Stimulated activated CD4-positive, alpha-beta T cell treated with anti-CD3 and anti-CD28 coated beads, Interleukin-12 subunit alpha, Interleukin-12 subunit beta, amount 100 ng/mL, for 4 hours (primary cell): ENCODE results near the gene PLXNA3.

ENCODE experiments used
- DNase-seq: peaks from one replicate; pipeline ENCODE4 v3.0.0-alpha.2; 2020

Gene PLXNA3

DNA sequence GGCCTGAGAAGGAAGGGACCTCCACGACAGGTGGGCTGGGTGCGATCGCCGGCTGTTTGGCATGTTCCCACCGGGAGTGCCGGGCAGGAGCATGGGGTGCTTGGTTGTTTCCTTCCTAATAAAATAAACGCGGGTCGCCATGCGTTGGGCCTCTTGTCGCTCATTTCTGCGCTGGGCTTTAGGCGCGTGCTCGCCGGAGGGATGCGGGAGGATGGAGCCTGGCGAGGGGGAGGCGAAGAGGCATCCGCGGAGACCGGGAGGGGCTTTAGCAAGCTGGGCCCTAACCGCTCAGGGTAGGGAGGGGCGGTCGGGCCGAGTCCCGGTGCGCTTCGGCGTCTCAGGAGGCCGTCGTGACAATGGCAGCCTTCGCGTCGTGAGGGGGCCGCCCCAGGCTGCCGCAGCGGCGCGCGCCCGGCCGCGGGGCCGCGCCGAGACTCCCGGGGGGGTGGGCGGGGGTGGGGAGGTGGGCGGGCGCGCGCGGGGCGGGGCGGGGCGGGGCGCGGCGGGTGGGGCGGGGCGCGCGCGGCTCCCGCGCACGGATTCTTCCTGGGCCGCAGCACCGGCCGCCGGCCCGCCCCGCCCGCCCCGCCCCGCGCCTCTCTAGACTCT is 21.6 kb upstream of the PLXNA3 start:
- DNase-seq = peak; percentile 41

DNA sequence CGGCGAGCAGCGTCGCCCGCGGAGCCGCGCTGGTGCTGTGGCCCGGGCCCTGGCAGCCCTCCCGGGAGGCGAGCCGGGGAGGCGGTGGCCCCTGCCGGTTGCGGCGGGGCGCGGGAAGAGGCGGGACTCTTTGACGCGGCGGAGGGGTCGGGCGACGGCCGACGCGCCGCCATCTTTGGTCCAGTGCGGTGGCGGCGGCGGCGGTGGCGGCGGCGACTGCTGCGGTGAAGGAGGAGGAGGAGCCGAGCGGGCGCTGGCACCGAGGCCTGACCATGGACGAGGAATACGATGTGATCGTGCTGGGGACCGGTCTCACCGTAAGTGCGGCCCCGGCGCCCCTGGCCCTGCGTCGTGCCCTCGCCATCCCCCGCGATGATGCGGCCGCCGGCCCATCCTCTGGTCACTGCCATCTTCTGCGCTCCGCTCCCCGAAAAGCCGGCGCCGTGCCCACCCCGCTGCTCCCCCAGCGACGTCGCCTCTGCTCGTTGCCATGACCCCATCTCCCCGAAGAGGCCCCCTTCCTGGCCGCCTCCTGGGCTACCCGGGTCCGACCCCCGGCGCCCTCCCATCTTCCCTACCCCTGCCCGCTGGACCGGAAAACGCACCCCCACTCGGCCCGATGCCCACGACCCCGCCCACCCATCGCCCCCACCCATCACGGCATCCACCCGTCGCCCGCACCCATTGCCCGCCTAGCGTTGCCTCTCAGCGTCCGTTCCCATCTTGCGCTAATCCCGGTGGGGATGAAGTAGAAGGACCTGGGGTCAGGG is 20.9 kb upstream of the PLXNA3 start, which contains the start of gene GDI1:
GDI1 (plus strand) TSS at position 172 of the 770 bp plus-strand sequence; CDS start at position 273, 101 bp downstream.
- DNase-seq = peak; percentile 56

DNA sequence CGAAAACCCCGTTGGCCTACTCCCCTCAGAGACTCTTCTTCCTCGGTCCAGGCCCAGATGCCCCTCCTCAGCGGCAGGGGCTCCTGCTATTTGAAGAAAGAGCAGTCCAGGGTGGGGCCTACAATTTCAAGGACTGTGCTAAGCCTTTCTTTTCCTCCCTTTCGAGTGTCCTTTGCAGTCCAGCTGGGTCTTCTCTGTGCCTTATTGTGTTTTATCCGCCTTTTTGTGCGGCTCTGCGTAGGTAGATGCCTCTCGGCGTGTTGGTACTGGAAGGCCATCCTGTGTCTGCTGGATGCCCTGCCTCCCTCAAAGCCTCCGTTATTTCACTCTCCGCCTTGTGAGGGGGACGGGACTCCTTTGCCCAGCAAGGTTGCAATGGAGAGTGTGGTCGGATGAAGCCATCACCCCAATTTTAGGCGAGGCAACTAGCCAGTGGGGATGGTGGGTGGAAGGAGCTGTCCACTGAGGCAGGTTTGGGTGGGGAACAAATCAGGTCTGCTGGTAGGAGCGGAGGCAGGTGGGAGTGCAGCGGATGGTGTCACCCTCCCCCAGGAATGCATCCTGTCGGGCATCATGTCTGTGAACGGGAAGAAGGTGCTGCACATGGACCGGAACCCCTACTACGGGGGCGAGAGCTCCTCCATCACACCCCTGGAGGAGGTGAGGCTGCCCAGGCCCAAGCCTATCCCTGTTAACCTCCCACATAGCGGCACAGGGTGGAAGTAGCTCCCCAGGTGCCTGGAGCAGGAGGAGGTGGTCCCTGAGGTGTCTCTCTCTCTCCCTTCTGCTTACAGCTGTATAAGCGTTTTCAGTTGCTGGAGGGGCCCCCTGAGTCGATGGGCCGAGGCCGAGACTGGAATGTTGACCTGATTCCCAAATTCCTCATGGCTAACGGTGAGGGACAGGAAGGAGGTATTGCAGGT is 19.8 kb upstream of the PLXNA3 start:
- DNase-seq = no peak

DNA sequence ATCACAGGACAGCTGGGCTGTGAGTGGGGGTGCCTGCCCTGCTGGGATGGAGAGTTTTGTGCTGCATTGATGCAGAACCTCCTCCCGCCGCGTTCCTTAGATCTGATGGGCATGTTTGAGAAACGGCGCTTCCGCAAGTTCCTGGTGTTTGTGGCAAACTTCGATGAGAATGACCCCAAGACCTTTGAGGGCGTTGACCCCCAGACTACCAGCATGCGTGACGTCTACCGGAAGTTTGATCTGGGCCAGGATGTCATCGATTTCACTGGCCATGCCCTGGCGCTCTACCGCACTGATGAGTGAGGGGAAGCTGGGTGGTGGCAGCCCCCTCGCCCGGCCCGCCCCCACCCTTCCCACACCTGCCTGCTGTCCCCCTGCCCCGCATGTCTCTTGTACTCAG is 18.2 kb upstream of the PLXNA3 start:
- DNase-seq = no peak

DNA sequence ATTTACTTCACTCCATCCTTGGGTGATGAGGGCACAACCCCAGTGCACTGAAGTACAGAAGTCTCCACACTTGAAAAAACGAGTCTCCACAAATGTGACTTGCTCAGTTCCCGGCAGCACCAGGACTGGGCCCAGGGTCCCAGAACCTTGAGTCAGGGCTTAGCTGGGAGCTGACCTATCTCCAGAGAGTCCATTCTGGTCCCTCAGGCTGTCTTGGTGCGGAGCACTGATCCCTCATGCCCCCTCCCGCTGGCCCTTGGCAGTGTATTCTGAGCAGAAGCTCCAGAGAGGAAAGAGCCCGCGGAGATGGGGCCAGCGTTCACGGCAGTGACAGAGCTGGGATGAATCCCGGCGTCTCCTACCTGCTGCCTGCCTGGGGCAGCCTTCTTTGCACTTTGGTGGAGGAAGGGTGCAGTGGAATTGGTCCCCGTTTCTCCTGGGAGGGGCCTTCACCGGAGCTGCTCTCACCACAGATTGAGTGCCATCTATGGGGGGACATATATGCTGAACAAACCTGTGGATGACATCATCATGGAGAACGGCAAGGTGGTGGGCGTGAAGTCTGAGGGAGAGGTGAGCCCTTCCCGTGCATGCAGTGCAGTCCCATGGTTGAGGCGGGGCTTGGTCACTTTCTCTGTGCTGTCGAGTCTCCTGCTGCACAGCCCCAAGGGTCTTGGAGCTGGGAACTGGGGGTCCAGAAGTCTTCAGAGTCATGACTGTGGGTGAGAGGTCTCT is 17.3 kb upstream of the PLXNA3 start:
- DNase-seq = no peak

DNA sequence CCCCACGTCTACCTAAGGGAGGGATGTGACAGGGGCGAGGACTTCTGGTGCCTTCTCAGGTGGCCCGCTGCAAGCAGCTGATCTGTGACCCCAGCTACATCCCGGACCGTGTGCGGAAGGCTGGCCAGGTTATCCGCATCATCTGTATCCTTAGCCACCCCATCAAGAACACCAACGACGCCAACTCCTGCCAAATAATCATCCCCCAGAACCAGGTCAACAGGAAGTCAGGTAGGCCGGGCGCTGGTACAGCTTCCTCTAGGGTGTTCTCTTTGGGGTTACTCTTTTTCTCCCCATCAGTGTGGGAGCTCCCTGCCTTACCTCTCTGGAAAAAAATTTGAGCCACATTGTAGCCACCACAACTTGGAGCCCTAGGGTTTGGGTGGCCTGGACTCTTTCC is 16.5 kb upstream of the PLXNA3 start:
- no peak for DNase-seq

DNA sequence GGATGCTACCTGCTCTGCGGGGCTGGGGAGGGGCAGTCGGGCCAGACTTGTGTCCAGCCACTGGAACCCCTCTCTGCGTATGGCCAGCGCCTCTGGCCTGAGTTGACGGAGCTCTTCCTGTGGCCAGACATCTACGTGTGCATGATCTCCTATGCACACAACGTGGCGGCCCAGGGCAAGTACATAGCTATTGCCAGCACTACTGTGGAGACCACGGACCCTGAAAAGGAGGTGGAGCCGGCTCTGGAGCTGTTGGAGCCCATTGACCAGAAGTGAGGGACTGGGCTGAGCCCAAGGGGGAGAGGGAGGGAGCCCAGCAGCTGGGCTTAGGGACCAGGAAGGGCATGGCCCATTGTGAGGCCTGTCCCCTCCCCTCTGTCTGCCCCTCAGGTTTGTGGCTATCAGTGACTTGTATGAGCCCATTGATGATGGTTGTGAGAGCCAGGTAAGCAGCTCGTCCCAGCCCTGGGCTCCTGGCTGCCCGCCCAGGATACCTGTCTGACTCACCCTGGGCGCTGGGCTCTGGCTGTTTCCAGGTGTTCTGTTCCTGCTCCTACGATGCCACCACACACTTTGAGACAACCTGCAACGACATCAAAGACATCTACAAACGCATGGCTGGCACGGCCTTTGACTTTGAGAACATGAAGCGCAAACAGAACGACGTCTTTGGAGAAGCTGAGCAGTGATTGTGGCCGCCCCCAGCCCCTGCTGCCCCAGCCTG is 15.9 kb upstream of the PLXNA3 start:
- DNase-seq = no peak

DNA sequence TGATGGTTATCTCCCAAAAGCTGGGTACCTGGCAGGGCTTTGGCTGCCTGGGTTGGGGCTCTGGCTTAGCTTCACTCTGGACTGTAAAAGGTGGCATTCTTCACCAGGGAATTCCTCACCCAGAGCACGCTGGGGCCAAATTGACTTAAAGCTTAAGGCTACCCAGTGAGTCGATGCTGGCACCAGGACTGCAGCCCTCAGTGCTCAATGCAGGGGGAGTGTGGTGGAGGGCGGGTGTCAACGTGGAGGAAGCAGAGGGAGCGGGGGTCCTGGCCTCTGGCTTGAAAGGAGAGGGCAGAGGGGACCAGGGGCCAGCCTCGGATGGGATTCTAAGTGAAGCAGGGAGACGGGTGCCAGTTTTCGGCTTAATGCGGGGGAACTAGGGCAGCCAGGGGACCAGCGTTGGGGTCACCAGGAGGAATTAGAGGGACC is 14.6 kb upstream of the PLXNA3 start:
- DNase-seq = no peak

DNA sequence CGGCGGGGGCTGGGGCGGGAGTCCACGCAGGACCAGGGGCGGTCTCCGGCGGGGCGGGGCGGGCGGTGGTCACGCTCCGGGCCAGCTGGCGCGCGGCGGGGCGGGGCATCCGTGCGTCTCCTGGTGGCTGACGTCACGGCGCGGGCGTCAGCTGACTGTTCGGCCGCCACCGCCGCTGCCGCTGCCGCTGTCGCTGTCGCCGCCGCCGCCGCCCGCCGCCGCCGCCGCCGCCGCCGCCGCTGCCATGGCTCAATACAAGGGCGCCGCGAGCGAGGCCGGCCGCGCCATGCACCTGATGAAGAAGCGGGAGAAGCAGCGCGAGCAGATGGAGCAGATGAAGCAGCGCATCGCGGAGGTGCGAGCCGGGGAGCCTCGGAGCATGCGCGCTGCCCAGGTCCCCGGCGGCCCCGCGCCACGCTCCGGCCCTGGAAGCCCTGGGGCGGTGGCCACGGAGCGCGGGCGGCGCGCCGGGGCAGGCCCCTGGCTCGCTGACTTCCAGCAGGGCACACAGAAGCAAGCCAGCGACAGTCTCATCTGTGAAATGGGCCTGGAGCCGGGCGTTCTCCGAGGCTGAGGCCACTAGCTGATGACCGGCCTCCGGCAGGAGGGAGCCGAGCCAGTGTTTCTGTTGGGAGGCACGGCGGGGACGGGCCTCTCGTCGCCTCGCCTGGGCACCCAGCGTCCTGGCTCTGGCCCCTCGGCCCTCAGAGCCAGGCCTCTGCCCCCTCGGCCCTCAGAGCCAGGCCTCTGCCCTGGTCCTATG is 13.9 kb upstream of the PLXNA3 start, which contains the start of gene FAM50A:
FAM50A (plus strand) TSS at position 150 of the 763 bp plus-strand sequence; CDS start at position 245, 95 bp downstream.
- DNase-seq = peak; percentile 70

DNA sequence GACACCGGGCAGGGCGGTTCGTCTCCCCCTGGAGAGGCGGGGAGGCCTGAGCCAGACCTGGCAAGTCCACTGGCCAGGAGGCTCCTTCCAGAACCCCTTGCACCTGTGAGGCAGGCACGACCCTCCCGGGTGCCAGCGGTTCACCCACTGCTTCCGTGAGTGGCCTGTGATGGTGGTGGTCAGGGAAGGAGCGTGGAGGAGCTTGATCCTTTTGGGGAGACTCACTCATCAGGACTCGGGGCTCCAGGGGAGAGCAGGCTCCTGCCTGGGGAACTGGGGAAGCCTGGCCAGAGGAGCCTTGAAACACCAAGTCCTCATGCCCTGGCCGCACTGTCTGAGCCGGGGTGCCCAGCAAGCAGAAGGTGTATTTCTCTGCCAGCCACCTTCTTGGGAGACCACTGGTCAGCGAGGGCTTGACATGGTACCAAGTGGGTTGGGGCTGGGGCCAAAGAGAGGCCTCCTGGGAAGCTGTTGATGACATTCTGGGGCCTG is 13.3 kb upstream of the PLXNA3 start:
- no peak for DNase-seq

DNA sequence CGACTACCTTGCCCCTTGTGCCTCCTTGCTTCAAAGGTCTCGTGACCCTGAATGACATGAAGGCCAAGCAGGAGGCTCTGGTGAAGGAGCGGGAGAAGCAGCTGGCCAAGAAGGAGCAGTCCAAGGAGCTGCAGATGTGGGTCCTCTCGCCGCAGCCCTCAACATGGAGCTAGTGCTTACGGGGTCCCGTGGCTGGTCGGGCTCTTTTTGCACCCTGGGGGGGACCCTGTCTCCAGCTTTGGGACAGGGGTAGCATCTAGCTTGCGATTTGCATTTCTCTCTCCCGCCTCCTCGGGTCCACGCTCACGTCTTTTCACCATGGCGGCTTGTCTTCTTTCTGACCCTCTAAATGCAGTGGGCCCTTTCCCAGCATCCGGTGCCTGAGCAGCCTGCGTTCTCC is 12.3 kb upstream of the PLXNA3 start:
- no peak for DNase-seq

DNA sequence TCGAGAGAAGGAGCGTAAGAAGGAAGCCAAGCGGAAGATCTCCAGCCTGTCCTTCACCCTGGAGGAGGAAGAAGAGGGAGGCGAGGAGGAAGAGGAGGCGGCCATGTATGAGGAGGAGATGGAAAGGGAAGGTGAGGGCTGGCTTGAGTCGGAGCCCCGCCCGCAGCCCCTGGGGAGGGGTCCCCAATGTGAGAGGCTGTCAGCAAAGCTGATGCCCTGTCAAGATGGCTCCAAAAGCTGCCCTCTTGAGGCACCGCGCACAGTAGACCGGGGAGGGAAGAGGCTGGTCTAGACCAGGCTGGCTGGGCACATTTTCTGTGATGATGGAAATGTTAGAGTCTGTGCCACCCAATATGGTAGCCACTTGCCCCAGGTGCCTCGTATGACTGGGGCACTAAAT is 11.7 kb upstream of the PLXNA3 start:
- no peak for DNase-seq

DNA sequence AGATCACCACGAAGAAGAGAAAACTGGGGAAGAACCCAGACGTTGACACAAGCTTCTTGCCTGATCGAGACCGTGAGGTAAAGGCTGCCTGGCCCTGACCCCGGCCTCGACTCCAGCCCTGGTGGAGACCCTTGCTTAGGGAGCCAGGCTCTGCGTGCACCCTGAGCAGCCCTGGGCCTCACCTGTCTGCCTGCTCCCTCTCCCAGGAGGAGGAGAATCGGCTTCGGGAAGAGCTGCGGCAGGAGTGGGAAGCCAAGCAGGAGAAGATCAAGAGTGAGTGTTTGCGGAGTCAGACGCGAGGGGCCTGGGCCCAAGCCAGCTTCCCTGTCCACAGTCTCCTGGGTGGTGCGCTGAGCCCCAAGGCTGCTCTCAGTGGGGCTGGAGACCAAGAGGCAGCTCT is 9.6 kb upstream of the PLXNA3 start:
- no peak for DNase-seq

DNA sequence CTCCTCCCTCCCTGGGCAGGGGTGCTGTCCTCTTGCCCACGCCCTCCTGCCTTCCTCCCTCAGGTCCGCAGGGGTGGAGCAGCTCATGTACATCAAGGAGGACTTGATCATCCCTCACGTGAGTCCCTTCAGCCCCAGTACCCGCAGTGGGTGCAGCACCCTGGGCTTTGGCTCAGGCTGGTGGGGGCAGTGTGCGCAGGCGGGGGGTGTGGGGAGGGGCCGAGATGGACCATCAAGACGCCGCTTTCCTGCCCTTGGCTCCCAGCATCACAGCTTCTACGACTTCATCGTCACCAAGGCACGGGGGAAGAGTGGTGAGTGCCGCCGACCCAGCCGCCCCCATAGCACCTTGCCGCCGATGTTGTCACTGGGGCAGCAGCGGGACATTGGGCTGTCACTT is 8.5 kb upstream of the PLXNA3 start:
- DNase-seq = no peak

DNA sequence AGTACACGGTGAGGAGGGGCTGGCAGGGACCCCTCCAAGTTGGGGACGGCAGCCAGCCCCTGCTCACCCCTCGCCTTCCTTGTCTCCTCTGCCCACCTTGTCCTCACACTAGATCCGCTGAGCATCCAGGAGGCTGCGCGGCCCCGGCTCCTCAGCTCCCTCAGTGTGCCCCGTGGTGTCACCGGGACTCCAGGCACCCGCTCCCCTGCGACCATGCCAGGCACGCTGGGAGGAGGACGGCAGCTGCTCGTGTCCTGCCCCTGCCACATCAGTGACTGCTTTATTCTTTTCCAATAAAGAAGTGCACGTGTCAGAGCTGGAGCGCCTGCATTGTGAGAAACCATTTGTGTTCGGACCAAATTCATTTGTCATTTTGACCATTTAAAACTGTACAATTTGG is 7.8 kb upstream of the PLXNA3 start:
- no peak for DNase-seq

DNA sequence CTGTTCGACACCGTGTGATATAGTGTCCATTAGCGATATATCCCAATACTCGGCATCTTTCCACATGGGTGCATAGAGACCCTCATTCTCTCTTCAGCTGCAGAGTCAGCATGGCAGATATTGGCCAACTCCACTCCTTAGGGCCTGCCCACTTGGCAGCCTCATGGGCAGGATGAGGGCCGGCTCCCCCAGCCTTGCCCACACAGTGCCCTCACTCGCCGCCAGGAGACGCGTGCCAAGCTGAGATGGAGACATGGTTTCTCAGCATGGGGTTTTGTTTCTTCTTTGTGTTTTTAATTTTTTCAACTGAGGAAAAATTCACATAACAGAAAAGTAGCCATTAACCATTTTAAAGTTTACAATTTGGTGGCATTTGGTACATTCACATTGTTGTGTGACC is 5.3 kb upstream of the PLXNA3 start:
- no peak for DNase-seq

DNA sequence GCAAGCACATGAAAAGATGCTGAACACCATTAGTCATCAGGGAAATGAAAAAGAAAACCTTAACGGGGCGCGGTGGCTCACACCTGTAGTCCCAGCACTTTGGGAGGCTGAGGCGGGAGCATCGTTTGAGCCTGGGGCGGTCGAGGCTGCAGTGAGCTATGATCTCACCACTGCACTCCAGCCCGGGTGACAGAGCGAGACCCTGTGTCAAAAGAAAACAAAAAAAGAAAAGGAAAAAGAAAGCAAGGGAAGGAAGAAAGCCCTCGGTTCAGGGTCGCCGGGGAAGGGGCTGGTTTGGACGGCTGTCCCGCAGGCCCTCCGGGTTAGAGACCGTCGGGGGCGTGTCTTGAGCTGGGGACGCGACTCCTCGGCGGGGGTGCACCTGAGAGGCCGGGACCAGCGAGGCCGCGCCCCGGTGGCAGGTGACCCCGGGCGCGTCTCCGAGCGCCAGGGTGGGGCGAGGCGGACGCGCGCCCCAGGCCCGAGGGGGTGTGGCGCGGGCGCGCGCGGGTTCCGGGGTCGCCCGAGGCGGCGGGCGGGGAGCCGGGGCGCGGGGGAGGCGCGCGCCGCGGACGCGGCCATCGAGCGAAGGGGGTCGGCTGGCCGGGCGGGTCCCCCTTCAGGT is 478 bp upstream of the PLXNA3 start:
- DNase-seq = peak; percentile 41

DNA sequence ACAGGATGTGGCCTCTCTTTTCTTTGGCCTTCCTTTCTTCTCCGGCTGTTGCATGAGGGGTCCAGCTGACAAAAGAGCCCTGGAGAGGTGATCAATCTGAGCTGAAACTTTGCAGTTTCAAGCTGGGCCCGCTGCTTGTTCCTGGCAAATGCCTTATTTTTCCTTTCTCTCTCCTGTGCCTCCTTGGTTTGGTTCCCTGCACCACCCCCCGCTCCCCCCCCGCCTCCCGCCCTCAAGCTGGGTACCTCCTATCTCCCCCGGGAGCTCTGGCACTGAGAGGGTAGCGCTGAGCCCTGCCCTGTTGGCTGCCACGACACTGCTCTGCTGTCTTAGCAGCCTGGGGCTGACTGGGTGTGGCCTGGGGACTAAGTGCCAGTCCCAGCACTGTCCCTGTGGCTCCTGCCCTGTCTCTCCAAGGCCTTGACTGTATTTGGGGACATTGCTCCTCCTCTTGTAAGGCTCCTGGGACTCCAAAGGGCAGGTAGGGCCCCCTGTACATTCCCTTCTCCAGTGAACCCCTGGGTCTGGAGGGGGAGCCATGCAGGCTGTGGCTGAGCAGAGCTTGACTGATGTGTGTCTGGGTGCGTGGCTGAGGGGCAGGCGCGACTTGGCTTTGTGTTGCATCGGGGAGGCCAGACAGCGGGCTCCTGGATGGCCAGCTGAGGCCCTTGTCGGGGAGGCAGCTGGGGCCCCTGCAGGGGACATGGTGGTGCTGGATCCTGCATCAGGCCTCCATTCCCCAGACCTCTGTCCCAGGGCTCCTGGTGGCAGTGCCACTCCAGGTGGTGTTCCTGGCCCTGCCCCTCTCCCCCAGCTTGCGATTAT is 1.1 kb downstream of the PLXNA3 start:
- DNase-seq = no peak

DNA sequence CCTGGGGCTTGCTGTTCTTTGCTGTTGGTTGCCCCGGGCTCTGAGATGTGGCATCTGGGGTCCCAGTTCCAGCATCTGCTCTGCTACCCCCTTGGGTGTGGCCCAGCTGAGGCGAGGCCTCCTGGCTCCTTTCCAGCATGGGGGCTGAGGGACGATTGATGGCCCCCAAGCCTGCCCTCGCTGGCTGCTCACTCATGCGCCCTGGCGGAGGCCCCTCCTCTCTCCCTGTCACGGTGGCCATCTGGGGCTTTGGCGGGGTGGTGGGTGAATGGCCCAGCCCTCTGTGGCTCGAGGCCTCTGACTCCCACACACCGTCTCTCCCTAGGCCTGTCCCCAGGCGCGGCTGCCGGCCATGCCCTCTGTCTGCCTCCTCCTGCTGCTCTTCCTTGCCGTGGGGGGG is 1.8 kb downstream of the PLXNA3 start:
- DNase-seq = no peak

DNA sequence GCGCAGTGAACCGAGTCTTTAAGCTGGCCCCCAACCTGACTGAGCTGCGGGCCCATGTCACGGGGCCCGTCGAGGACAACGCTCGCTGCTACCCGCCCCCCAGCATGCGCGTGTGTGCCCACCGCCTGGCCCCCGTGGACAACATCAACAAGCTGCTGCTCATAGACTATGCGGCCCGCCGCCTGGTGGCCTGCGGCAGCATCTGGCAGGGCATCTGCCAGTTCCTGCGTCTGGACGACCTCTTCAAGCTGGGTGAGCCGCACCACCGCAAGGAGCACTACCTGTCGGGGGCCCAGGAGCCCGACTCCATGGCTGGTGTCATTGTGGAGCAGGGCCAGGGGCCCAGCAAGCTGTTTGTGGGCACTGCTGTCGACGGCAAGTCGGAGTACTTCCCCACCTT is 2.2 kb downstream of the PLXNA3 start:
- DNase-seq = no peak
